ENCODE data around the gene GNG7.

GRCh38 chr19:2604747-2605329 is 97.7 kb downstream of the GNG7 start:
- no peak for TF ChIP-seq CTCF (IDR thresholded peaks at IDR 0.05)
- TF ChIP-seq POLR2A (IDR thresholded peaks at IDR 0.05) = no peak

All from testis (tissue), 2 donors.